Measurements from ENCODE around the gene EPB41L3. TPM values are rescaled to one million over a fixed set of nuclear protein-coding genes. Genes with fewer than 3 reads are reported as not detected.

Gene EPB41L3
- total RNA-seq: 63.1 TPM

GRCh38 chr18:5543773-5544389 is at the start of gene EPB41L3:
EPB41L3 (minus strand) TSS chr18:5543997; CDS start chr18:5489183, 54,814 bp downstream.

Other genes with a start within 250 kb of the EPB41L3 start
- gene ZBTB14, start 248.3 kb downstream of the EPB41L3 start, total RNA-seq: 12.6 TPM